NOMO-1 treated with DMSO at 0.1 percent for 48 hours (cell line): ENCODE results near the gene SLIT3.

ENCODE experiments used
- DNase-seq: peaks from one replicate; lab custom pipeline; 2025; ENCODE audit not compliant: unreplicated experiment; lab: John Stamatoyannopoulos, UW

The SLIT3 gene

DNA sequence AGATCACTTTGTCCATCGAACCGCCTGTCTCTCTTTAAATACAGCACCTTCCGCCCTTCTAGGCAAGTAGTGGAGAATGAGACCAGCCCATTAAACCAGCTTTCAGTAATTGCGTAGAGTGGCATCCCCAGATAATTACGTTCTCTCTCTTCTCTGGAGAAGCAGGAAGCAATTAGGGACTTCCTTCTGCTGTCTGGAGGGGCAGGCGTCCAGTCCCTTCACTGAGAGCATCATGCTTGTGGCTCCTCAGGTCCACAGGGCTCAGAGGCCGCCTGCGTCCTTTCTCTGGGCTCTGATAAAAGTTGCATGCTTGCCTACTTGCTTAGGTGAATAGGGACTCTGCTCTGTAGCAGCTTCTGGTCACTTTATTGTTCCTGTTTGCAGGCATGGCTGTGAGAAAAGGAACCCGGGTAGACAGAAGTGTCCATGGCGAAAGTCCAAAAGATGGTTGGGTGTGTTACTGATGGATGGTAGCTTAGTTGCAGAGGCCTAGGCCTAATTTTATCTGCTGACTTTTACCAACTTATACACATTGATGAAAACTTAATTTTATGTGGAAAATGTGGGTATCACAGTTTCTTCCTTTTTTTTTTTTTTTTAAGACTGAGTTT is 422.7 kb downstream of the SLIT3 start:
- DNase-seq, result peak; percentile 48

DNA sequence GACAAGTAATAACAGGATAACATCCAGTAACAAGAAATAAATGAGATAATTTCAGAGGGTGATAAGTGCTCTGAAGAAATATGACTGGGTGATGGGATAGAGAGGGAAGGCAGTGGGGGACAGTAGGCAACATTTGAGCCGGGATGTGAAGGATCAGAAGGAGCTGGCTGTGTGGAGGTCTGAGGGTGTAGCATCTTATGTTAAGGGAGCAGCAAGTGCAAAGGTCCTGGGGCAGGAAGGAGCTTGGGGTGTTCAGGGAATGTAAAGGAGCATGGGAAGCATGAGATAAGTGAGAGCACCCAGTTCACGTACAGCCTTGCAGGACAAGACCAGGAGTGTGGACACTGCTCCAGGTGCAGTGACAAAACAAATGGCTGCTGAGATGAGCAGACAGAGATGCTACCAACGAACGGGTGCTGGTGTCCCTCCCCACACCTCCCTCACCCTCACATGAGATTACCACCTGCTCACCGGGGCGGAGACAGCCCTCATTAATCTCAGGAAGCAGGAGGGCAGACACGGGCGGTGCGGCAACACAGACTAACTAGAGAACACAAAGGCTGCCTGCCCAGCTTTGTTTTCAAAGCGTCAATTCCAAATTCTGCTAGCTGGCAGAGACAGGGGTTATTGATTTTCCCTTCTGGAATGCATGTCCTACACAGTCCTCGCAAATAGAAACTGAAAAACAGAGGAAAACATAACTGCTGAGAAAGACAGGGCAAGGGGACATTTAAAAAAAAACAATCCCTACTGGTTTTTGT is 423.6 kb downstream of the SLIT3 start:
- no peak for DNase-seq

- DNase-seq, result no peak
These were observed 424.5 kb downstream of the SLIT3 start for GRCh38 chr5:168876419-168876818.

DNA sequence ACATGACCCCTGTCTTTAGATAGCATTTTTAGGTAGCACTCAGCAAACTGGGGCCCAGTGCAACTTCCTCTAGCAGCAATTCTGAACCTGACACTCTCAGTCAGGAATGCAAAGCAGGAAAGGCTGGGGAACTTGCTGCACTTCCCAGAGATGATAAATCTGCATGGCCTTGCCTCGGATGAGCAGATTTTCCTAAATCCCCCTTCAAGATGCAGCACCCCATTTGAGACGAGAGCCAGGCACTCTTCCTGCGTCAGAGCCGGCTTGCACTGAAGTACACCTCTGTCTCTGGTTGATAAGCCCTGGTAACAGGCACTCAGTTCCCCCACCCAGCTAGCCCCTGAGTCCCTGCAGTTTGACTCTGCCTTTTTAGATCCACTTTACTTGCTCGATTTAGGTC is 425.1 kb downstream of the SLIT3 start:
- no peak for DNase-seq

DNA sequence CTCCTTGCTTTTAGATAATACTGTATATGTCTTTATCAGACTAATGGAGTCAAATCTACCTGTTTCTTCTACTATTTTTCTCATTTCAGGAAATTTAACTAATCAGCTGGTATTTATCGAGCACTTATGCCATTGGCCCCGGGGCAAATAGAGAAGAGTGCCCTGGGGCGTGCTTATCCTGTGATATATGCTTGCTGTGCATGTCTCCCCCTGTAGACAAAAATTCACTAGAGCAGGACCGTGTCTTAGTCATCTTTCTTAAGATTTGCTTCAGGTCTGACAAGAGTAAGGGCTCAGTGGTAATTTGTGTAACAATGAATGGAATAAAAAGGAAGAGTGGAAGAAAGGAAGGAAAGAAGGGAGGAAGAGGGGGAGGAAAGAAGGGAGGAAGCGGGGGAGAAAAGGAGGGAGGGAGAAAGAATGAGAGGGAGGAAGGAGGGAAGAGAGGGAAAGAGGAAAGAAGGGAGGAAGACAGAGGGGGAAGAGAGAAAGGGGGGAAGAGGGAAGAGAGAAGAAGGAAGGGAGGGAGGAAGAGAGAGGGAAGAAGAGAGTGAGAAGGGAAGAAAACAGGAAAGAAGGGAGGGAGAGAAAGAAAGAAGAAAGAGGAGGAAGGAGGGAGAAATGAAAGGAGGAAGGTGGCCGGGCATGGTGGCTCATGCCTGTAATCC is 426.1 kb downstream of the SLIT3 start:
- no peak for DNase-seq

DNA sequence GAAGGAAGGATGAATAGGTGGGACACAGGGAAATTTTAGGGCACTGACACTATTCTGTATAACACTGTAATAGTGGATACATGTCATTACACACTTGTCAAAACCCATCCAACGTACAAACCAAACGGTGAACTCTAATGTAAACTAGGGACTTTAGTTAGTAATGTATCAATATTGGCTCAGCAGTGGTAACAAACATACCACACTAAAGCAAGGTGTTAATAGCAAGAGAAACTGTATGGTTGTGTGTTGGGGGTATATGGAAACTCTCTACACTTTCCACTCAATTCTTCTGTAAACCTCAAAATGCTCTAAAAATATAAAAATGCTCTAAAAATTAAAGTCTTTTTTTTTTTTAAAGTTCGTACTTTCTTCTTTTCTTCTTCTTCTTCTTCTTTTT is 428.7 kb downstream of the SLIT3 start:
- DNase-seq, result no peak

DNA sequence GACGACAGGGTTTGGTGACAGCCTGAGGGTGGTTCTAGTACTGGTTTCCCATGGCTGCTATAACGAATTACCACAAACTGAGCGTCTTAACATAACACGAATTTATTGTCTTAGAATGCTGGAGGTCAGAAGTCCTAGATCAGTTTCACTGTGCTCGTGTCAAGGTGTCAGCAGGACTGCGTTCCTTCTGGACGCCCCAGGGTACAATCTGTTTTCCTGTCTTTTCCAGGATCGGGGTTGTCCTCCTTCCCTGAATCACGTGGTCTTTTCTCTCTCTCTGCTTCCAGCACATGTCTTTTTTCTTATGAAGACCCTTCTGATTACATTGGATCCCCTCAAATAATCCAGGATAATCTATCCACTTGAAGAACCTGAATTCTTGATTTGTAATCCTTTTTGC is 430.0 kb downstream of the SLIT3 start:
- no peak for DNase-seq

DNA sequence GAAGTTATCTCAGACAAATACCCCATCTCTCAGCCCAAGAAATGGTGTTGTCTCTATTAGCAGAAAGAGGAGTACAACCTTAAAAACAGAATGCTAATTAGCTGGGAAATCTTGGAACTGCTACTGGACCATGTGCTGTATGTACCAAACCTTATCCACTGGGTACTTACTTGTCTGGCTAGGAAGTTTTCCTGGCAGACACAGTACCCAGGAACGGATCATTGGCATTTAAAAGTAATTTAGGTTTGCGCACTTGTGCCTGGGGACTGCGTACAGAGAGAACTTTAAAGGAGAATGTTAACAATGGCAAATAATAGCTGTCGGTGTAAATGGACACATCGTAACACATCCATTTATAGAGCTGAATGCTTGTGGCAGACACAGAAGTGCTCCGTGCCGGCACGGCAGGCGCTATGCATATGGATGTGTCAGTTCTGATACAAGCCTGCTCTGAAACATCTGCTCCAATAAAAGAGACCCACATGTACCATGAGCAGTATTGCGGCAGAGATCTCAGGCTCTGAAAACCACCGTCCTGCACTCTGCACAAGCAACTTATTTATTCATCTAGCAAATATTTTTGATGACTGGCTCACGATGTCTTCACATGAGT is 431.2 kb downstream of the SLIT3 start:
- no peak for DNase-seq

DNA sequence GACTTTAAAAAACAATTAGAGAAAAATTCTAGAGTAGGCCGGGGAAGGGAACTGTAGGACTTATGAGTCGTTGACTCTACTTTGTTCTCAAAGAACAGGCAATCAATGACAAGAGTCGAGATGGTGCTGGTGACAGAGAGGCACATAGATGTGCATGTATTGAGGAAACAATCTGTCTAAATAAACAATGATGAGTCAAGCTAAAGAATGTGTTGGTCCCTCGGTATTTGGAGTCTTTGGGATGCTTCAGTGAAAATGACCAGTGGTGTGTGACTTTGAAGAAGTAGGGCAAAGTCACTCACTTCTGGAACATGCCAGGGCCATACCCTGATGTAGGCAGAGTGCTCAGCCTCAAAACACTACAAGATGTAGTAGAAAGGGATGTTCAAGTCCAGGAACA is 433.7 kb downstream of the SLIT3 start:
- no peak for DNase-seq

DNA sequence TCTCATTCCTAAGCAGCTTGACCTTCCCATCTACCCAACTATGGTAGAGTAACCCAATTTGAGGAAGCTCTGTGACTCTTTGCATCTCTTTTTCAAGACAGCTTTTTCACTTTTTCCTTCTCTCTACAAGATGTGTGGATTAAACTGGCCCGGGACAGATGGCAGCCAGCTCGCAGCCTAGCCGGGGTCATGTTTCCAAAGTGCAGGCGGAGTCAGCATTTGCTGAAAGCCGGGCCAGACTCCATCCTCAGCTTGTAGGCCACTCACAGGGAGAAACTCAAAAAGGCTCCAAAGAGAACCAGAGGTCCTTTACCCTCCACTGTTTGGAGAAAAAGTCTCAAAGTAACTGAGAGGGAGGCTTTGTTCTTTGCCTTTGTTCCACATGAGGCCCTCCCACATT is 435.0 kb downstream of the SLIT3 start:
- DNase-seq, result no peak

- DNase-seq, result no peak
These were observed 437.9 kb downstream of the SLIT3 start for GRCh38 chr5:168863021-168863420.

DNA sequence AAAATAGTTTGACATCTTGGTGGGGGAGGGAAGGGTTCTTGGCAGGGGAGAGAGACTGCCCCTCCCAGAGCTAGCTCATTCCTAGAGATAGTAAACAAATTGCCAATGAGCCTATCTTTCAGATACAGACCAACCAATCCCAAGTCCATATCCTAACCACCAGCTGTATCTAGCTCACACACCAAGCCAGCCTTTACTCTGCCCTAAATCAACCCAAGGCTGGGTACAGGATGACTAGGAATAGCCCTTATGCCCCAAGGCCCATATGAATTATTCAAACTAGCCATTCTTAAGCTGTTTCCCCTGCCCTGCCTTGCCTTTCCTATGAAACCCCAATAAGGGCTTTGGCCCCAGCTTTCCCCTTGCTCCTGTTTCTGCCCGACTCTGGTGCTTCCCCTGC is 440.4 kb downstream of the SLIT3 start:
- no peak for DNase-seq

- no peak for DNase-seq
These were observed 440.9 kb downstream of the SLIT3 start for GRCh38 chr5:168860081-168860480.

DNA sequence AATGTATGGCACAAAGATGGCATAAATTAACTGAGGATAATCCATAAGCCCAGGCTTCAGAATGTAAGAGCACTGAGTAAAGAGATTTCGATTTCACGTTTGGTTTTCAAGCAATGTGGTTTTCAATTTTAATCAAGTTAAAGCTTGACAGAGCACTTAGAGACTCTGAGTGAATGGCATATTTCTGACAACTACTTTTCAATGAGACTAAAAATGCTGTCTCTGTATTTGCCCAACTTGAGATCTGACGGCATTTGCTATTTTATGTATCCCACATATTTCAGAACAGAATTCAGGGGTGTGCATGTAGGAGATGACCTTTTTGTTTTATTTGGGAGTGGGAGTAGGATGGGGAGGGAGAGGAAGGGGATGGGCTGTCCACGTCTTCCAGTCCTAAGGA is 441.5 kb downstream of the SLIT3 start:
- no peak for DNase-seq

- no peak for DNase-seq
These were observed 441.9 kb downstream of the SLIT3 start for GRCh38 chr5:168858994-168859393.

- no peak for DNase-seq
These were observed 442.6 kb downstream of the SLIT3 start for GRCh38 chr5:168858371-168858770.

DNA sequence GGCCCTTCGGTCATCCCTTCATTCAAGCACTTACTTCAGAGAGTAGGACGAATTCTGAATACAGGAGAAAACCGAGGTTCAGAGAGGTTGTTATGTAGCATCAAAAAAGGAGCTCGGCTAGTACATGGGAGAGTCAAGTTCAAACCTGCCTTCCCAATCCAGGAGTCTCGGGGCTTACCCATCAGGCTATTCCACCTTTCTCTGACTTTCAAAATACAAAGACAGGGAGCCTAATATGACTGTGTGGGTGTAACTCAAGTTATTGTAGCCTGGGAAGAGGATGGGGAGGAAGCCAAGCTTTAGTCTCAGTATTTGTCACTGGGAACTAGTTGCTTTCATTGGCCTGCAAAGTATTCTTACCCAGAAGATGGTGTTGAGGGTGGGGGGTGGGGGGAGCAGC is 447.0 kb downstream of the SLIT3 start:
- no peak for DNase-seq

DNA sequence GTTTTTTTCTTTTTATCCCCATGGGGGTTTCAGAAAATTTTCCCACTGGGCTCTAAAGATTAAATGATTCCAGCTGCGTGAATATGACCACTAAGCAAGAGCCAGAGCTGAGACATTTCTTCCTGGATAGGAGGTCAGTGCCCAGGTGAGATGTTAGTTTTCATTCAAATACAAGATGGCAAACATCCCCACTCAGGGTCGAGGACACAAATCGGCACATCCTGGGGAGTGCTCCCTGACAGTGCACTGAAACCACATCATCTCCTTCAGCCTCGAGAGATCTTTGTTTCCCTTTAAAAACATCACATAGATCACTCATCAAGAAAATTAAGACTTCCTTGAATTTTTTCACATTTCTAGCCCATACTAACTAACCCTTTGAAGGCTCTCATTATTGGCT is 448.6 kb downstream of the SLIT3 start:
- no peak for DNase-seq

DNA sequence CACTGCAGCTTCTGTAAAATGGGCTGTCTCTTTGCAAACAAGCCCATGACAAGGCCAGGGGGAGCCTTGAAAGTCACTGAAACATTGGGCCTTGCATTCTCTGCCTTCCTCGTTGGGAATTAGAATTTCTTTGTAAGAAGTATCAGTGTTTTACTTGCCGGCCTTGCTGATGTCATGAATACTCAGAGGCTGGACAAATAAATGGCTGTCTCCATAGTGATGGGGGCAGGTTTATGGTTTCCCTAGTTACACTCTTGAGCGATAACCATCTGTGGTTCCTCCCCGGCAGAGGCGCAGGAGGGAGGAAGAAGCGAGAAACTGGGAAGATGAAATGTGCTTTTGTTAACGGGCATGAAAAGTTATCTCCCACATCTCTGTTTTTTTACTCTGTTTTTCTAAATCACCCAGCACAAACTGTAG is 449.0 kb downstream of the SLIT3 start:
- DNase-seq, result peak; percentile 1

DNA sequence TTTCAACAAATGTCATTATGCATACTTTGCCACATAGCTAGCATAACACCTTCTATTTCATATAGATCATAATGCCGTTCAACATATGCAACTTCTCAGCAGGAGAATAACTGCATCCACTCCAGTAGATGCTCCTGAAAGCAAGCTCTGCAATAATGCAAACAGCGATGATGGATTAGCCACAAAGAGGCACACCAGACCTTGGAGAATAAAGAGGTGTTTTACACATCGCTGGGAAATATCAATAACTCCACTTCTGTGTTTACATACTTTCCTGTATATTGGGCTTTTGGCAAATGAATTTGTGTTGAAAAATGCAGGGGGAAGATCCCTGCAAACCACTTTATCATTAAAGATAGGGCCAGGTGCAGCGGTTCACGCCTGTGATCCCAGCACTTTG is 450.3 kb downstream of the SLIT3 start:
- DNase-seq, result no peak

DNA sequence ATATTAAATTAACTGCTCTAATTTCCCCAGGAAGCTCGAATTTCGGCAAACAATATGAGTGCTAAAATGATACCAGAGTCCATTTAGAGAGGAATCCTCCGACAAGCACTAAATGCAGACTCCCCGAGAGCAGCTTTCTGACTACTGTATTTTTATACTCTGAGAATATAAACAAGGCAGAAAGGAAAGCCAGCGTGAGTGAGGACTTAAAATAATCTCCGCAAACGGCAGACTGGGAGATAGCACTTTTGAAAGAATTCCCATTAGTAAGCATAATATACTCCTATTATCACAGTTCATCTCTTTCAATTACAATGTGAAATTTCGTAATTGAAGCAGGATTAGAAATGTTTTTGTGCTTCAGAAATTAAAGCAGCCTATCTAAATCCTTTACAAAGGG is 452.4 kb downstream of the SLIT3 start:
- DNase-seq, result no peak

GRCh38 chr5:168847511-168848073 is 453.3 kb downstream of the SLIT3 start:
- DNase-seq, result no peak
